Neuronal stem cell (in vitro differentiated cells): Measurements from ENCODE around the gene SIGMAR1.

Experiments used
- DNase-seq: peaks from one replicate; pipeline ENCODE4 v3.0.0-alpha.2; 2013; ENCODE audit warnings: low spot score
- H2AFZ ChIP-seq: one replicate; pipeline ENCODE4 v1.6.1; 2013; ENCODE audit warnings: mild to moderate bottlenecking, low read length, inconsistent platforms
- H2AK5ac ChIP-seq: 2 replicates; pipeline ENCODE4 v1.6.1; 2013; ENCODE audit warnings: low read depth, mild to moderate bottlenecking, inconsistent platforms, low read length, moderate library complexity, mixed read lengths
- H2BK120ac ChIP-seq: 2 replicates; pipeline ENCODE4 v1.6.1; 2013; ENCODE audit warnings: low read depth, mild to moderate bottlenecking, inconsistent platforms, low read length, moderate library complexity, mixed read lengths
- H2BK12ac ChIP-seq: one replicate; pipeline ENCODE4 v1.6.1; 2013; ENCODE audit warnings: low read length, inconsistent platforms
- H2BK15ac ChIP-seq: 2 replicates; pipeline ENCODE4 v1.6.1; 2013; ENCODE audit warnings: mild to moderate bottlenecking, low read length, inconsistent platforms, mixed read lengths
- H2BK5ac ChIP-seq: one replicate; pipeline ENCODE4 v1.6.1; 2013; ENCODE audit warnings: inconsistent platforms, mild to moderate bottlenecking, low read length, moderate library complexity
- H3K14ac ChIP-seq: one replicate; pipeline ENCODE4 v1.6.1; 2013; ENCODE audit warnings: low read length, inconsistent platforms
- H3K18ac ChIP-seq: 2 replicates; pipeline ENCODE4 v1.6.1; 2013; ENCODE audit warnings: low read length, inconsistent platforms
- H3K23ac ChIP-seq: 2 replicates; pipeline ENCODE4 v1.6.1; 2013; ENCODE audit warnings: low read depth, mild to moderate bottlenecking, mixed read lengths, low read length, inconsistent platforms; ENCODE audit not compliant: poor library complexity
- H3K27ac ChIP-seq: replicated peaks from 3 replicates; pipeline ENCODE4 v1.5.1; 2013; ENCODE audit warnings: low read length, inconsistent platforms
- H3K27me3 ChIP-seq, 3 experiments: 2 replicates each; pipeline ENCODE4 v1.6.1; 2013; ENCODE audit warnings: low read length in 3 of 3, mild to moderate bottlenecking in 2 of 3, inconsistent platforms in 1 of 3, low read depth in 1 of 3, mixed read lengths in 1 of 3, moderate library complexity in 1 of 3; ENCODE audit not compliant: control insufficient read depth in 3 of 3, insufficient read depth in 3 of 3
- H3K36me3 ChIP-seq, 2 donors: replicated peaks in 1 of 2; 2 replicates each; pipeline ENCODE4 v1.6.1; 2013; ENCODE audit warnings: low read length in 2 of 2; ENCODE audit not compliant: control insufficient read depth in 2 of 2, insufficient read depth in 2 of 2
- H3K4ac ChIP-seq: 2 replicates; pipeline ENCODE4 v1.6.1; 2013; ENCODE audit warnings: inconsistent platforms, mild to moderate bottlenecking, low read length, moderate library complexity
- H3K4me1 ChIP-seq, 2 donors: 1 replicate in 1 of 2; 2 replicates in 1 of 2; pipeline ENCODE4 v1.6.1; 2013; ENCODE audit warnings: low read length in 2 of 2, low read depth in 1 of 2; ENCODE audit not compliant: control insufficient read depth in 2 of 2, insufficient read depth in 1 of 2
- H3K4me2 ChIP-seq: one replicate; pipeline ENCODE4 v1.6.1; 2013; ENCODE audit warnings: mild to moderate bottlenecking, low read length, inconsistent platforms; ENCODE audit not compliant: insufficient read depth, poor library complexity, severe bottlenecking
- H3K4me3 ChIP-seq, 2 donors: 2 replicates each; pipeline ENCODE4 v1.5.1; 2013; ENCODE audit warnings: low read length in 2 of 2, mild to moderate bottlenecking in 2 of 2, inconsistent platforms in 1 of 2, moderate library complexity in 1 of 2
- H3K79me1 ChIP-seq: one replicate; pipeline ENCODE4 v1.6.1; 2013; ENCODE audit warnings: low read depth, mild to moderate bottlenecking, inconsistent platforms, low read length, moderate library complexity
- H3K9ac ChIP-seq: one replicate; pipeline ENCODE4 v1.6.1; 2013; ENCODE audit warnings: mild to moderate bottlenecking, low read depth, low read length, inconsistent platforms; ENCODE audit not compliant: poor library complexity
- H3K9me3 ChIP-seq, 2 donors: replicated peaks in 1 of 2; 2 replicates each; pipeline versions ENCODE3 to v1.6.1; 2013; ENCODE audit warnings: low read length in 2 of 2, mild to moderate bottlenecking in 2 of 2, inconsistent platforms in 1 of 2, low read depth in 1 of 2, mixed read lengths in 1 of 2, moderate library complexity in 1 of 2; ENCODE audit not compliant: control insufficient read depth in 2 of 2, insufficient read depth in 1 of 2
- H4K8ac ChIP-seq: one replicate; pipeline ENCODE4 v1.6.1; 2013; ENCODE audit warnings: low read depth, mild to moderate bottlenecking, inconsistent platforms, low read length, moderate library complexity
- H4K91ac ChIP-seq: one replicate; pipeline ENCODE4 v1.6.1; 2013; ENCODE audit warnings: low read length, low read depth, mild to moderate bottlenecking, inconsistent platforms; ENCODE audit not compliant: poor library complexity
- WGBS, 2 donors: extraction: QIAGEN DNeasy Blood & Tissue Kit; methylation state at CpG; one replicate each; pipeline ENCODE4 v1.1.7; 2013; ENCODE audit warnings: missing lambda C conversion rate in 2 of 2, mixed read lengths in 1 of 2; ENCODE audit not compliant: insufficient read length in 2 of 2, insufficient replicate concordance in 1 of 2; ENCODE audit errors: extremely low coverage in 2 of 2; 5-methylcytosine and 5-hydroxymethylcytosine counted together

SIGMAR1 gene

GRCh38 chr9:34594177-34594576 is 43.4 kb downstream of the SIGMAR1 start:
- no peak overlapping the region for H3K9ac ChIP-seq
- peaks cover 16 to 23% of the 10 kb centered on the region in 2 donors for H3K4me1 ChIP-seq
- no peak overlapping the region for H4K8ac ChIP-seq
- no peak overlapping the region for H3K18ac ChIP-seq
- no peak overlapping the region for H2AFZ ChIP-seq
- H3K14ac ChIP-seq: no peak overlapping the region
- H2BK12ac ChIP-seq: no peak overlapping the region
- no peak overlapping the region for H3K4ac ChIP-seq
- no peak overlapping the region for H2BK5ac ChIP-seq
- H2BK15ac ChIP-seq: no peak overlapping the region
- H2AK5ac ChIP-seq: no peak overlapping the region
- WGBS, 2 donors: no CpG with 5 or more reads among the region's 9 CpGs
- H3K27me3 ChIP-seq: peaks cover 4 to 37% (median 29%) of the 10 kb centered on the region in 3 experiments
- DNase-seq: no peak
- no peak overlapping the region for H2BK120ac ChIP-seq
- no peak overlapping the region for H4K91ac ChIP-seq
- no peaks in the 10 kb centered on the region for H3K9me3 ChIP-seq
- H3K4me3 ChIP-seq: no peak overlapping the region
- no peak overlapping the region for H3K4me2 ChIP-seq
- no peaks in the 10 kb centered on the region for H3K36me3 ChIP-seq
- H3K27ac ChIP-seq: no peak overlapping the region
- no peak overlapping the region for H3K23ac ChIP-seq
- peaks cover under 1% of the 10 kb centered on the region for H3K79me1 ChIP-seq

GRCh38 chr9:34592895-34593601 is 44.5 kb downstream of the SIGMAR1 start:
- Histone ChIP-seq H3K9me3 (no peaks in the 10 kb centered on the region), H3K27me3 (peaks cover 4 to 48% (median 29%) of the 10 kb centered on the region in 3 experiments), H3K4me3 (no peak overlapping the region), H3K14ac (no peak overlapping the region), H2AK5ac (no peak overlapping the region), H2BK12ac (no peak overlapping the region), H3K23ac (no peak overlapping the region), H2BK120ac (no peak overlapping the region), H3K36me3 (peaks cover 0 to under 1% of the 10 kb centered on the region in 2 donors), H3K79me1 (peaks cover 3% of the 10 kb centered on the region), H2AFZ (peak overlapping the region; percentile 78), H3K27ac (no peak overlapping the region), H3K4me1 (peaks cover 19 to 27% of the 10 kb centered on the region in 2 donors), H3K18ac (peak overlapping the region; percentile 81), H2BK15ac (no peak overlapping the region), H4K91ac (no peak overlapping the region), H3K4ac (no peak overlapping the region), H2BK5ac (no peak overlapping the region), H3K9ac (no peak overlapping the region), H4K8ac (no peak overlapping the region), H3K4me2 (peak overlapping the region; percentile 18)
- DNase-seq: no peak
- WGBS, 2 donors: no CpG with 5 or more reads among the region's 26 CpGs

GRCh38 chr9:34591917-34592866 is 45.4 kb downstream of the SIGMAR1 start:
- Histone ChIP-seq H4K91ac (no peak overlapping the region), H3K4me1 (peaks cover 23 to 35% of the 10 kb centered on the region in 2 donors), H3K27ac (no peak overlapping the region), H3K9ac (no peak overlapping the region), H3K4me2 (no peak overlapping the region), H2AK5ac (no peak overlapping the region), H3K36me3 (peaks cover 0 to 9% of the 10 kb centered on the region in 2 donors), H3K27me3 (peaks cover 4 to 56% (median 29%) of the 10 kb centered on the region in 3 experiments), H2BK12ac (no peak overlapping the region), H3K4ac (no peak overlapping the region), H3K23ac (no peak overlapping the region), H2BK120ac (no peak overlapping the region), H4K8ac (no peak overlapping the region), H3K79me1 (peaks cover 3% of the 10 kb centered on the region), H3K9me3 (no peaks in the 10 kb centered on the region), H3K4me3 (no peak overlapping the region), H2BK15ac (no peak overlapping the region), H2AFZ (peak overlapping the region; percentile 55), H3K14ac (no peak overlapping the region), H2BK5ac (no peak overlapping the region), H3K18ac (peak overlapping the region; percentile 9)
- no peak for DNase-seq
- WGBS, 2 donors: no CpG with 5 or more reads among the region's 16 CpGs
